ENCODE results near the gene RPL32. TPM values are rescaled to one million over a fixed set of nuclear protein-coding genes. Genes with fewer than 3 reads are reported as not detected.

Gene RPL32
- total RNA-seq, 1 experiment from 2014 or later = 1,643 TPM

DNA sequence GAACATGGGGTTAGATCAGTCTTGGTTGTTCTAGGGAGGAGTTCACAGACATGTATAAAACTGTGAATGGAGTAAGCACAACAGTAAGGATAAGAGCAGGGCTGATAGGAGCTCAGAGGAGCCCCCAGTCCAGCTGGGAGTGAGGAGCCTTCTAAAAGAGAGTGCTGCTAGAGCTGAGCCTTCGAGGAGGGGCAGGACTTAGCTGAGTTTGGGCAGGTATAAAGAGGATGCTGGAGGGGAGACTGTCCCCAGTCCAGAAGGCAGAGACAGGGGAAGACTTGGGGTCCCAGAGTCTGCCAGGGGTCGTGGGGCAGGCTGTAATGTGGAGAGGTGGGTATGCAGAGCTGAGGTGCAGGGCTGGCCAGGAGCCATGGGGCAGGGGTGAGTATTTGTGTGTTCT lies 32.8 kb downstream of the RPL32 start:
- ATAC-seq = no peak
- H3K36me3 Mint-ChIP-seq = peaks cover 11% of the 10 kb centered on the region; the same call in 1 of the 2 replicates
- ChIA-PET POLR2A (no interaction called here), CTCF (interaction anchor here (2.3 to 4.3 kb wide), 3 partner anchors 11 to 102 kb away, joined by 22 to 62 read pairs (median 47); partner anchors contain the start of gene CAND2)
- H3K27ac Mint-ChIP-seq = no peak overlapping the region
- H3K9me3 Mint-ChIP-seq = no peaks in the 10 kb centered on the region
- no peak for DNase-seq (ENCODE audit: low spot score)
- H3K4me1 Mint-ChIP-seq = peaks cover 13% of the 10 kb centered on the region
- H3K4me3 Mint-ChIP-seq = peak overlapping the region; percentile 31
- H3K27me3 Mint-ChIP-seq (ENCODE audit: low read depth) = no peaks in the 10 kb centered on the region; the same call in 1 of the 2 replicates
- TF ChIP-seq, protein P1, sequence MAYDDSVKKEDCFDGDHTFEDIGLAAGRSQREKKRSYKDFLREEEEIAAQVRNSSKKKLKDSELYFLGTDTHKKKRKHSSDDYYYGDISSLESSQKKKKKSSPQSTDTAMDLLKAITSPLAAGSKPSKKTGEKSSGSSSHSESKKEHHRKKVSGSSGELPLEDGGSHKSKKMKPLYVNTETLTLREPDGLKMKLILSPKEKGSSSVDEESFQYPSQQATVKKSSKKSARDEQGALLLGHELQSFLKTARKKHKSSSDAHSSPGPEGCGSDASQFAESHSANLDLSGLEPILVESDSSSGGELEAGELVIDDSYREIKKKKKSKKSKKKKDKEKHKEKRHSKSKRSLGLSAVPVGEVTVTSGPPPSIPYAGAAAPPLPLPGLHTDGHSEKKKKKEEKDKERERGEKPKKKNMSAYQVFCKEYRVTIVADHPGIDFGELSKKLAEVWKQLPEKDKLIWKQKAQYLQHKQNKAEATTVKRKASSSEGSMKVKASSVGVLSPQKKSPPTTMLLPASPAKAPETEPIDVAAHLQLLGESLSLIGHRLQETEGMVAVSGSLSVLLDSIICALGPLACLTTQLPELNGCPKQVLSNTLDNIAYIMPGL (CRISPR knock-in tag; IDR thresholded peaks at IDR 0.05) = no peak
- TF ChIP-seq KAT7 (CRISPR knock-in tag; IDR thresholded peaks at IDR 0.05; ENCODE audit: borderline replicate concordance) (no peak), AR (CRISPR knock-in tag; IDR thresholded peaks at IDR 0.05) (no peak), FOXP1 (CRISPR knock-in tag; IDR thresholded peaks at IDR 0.05; ENCODE audit: borderline replicate concordance) (no peak), E2F1 (CRISPR knock-in tag; IDR thresholded peaks at IDR 0.05) (no peak), TCF7 (CRISPR knock-in tag; IDR thresholded peaks at IDR 0.05; ENCODE audit: low read depth) (no peak), E2F5 (CRISPR knock-in tag; IDR thresholded peaks at IDR 0.05) (no peak), ZNF317 (CRISPR knock-in tag; IDR thresholded peaks at IDR 0.05; ENCODE audit: borderline replicate concordance, low read depth) (no peak), NR3C1 (CRISPR knock-in tag; conservative IDR thresholded peaks at IDR 0.05; ENCODE audit: low read depth) (no peak), RELA (CRISPR knock-in tag; IDR thresholded peaks at IDR 0.05; ENCODE audit: borderline replicate concordance) (no peak), SMAD3 (CRISPR knock-in tag; IDR thresholded peaks at IDR 0.05; ENCODE audit: borderline replicate concordance) (no peak)
- TF ChIP-seq, protein P2, sequence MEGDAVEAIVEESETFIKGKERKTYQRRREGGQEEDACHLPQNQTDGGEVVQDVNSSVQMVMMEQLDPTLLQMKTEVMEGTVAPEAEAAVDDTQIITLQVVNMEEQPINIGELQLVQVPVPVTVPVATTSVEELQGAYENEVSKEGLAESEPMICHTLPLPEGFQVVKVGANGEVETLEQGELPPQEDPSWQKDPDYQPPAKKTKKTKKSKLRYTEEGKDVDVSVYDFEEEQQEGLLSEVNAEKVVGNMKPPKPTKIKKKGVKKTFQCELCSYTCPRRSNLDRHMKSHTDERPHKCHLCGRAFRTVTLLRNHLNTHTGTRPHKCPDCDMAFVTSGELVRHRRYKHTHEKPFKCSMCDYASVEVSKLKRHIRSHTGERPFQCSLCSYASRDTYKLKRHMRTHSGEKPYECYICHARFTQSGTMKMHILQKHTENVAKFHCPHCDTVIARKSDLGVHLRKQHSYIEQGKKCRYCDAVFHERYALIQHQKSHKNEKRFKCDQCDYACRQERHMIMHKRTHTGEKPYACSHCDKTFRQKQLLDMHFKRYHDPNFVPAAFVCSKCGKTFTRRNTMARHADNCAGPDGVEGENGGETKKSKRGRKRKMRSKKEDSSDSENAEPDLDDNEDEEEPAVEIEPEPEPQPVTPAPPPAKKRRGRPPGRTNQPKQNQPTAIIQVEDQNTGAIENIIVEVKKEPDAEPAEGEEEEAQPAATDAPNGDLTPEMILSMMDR (IDR thresholded peaks at IDR 0.05) = no peak
- TF ChIP-seq, protein P3, sequence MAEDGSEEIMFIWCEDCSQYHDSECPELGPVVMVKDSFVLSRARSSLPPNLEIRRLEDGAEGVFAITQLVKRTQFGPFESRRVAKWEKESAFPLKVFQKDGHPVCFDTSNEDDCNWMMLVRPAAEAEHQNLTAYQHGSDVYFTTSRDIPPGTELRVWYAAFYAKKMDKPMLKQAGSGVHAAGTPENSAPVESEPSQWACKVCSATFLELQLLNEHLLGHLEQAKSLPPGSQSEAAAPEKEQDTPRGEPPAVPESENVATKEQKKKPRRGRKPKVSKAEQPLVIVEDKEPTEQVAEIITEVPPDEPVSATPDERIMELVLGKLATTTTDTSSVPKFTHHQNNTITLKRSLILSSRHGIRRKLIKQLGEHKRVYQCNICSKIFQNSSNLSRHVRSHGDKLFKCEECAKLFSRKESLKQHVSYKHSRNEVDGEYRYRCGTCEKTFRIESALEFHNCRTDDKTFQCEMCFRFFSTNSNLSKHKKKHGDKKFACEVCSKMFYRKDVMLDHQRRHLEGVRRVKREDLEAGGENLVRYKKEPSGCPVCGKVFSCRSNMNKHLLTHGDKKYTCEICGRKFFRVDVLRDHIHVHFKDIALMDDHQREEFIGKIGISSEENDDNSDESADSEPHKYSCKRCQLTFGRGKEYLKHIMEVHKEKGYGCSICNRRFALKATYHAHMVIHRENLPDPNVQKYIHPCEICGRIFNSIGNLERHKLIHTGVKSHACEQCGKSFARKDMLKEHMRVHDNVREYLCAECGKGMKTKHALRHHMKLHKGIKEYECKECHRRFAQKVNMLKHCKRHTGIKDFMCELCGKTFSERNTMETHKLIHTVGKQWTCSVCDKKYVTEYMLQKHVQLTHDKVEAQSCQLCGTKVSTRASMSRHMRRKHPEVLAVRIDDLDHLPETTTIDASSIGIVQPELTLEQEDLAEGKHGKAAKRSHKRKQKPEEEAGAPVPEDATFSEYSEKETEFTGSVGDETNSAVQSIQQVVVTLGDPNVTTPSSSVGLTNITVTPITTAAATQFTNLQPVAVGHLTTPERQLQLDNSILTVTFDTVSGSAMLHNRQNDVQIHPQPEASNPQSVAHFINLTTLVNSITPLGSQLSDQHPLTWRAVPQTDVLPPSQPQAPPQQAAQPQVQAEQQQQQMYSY (CRISPR knock-in tag; IDR thresholded peaks at IDR 0.05) = no peak
- TF ChIP-seq, protein P4, sequence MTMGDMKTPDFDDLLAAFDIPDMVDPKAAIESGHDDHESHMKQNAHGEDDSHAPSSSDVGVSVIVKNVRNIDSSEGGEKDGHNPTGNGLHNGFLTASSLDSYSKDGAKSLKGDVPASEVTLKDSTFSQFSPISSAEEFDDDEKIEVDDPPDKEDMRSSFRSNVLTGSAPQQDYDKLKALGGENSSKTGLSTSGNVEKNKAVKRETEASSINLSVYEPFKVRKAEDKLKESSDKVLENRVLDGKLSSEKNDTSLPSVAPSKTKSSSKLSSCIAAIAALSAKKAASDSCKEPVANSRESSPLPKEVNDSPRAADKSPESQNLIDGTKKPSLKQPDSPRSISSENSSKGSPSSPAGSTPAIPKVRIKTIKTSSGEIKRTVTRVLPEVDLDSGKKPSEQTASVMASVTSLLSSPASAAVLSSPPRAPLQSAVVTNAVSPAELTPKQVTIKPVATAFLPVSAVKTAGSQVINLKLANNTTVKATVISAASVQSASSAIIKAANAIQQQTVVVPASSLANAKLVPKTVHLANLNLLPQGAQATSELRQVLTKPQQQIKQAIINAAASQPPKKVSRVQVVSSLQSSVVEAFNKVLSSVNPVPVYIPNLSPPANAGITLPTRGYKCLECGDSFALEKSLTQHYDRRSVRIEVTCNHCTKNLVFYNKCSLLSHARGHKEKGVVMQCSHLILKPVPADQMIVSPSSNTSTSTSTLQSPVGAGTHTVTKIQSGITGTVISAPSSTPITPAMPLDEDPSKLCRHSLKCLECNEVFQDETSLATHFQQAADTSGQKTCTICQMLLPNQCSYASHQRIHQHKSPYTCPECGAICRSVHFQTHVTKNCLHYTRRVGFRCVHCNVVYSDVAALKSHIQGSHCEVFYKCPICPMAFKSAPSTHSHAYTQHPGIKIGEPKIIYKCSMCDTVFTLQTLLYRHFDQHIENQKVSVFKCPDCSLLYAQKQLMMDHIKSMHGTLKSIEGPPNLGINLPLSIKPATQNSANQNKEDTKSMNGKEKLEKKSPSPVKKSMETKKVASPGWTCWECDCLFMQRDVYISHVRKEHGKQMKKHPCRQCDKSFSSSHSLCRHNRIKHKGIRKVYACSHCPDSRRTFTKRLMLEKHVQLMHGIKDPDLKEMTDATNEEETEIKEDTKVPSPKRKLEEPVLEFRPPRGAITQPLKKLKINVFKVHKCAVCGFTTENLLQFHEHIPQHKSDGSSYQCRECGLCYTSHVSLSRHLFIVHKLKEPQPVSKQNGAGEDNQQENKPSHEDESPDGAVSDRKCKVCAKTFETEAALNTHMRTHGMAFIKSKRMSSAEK (CRISPR knock-in tag; IDR thresholded peaks at IDR 0.05; ENCODE audit: borderline replicate concordance) = no peak
- TF ChIP-seq, protein P5, sequence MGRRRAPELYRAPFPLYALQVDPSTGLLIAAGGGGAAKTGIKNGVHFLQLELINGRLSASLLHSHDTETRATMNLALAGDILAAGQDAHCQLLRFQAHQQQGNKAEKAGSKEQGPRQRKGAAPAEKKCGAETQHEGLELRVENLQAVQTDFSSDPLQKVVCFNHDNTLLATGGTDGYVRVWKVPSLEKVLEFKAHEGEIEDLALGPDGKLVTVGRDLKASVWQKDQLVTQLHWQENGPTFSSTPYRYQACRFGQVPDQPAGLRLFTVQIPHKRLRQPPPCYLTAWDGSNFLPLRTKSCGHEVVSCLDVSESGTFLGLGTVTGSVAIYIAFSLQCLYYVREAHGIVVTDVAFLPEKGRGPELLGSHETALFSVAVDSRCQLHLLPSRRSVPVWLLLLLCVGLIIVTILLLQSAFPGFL (CRISPR knock-in tag; IDR thresholded peaks at IDR 0.05; ENCODE audit: borderline replicate concordance) = no peak
- TF ChIP-seq, protein P6, sequence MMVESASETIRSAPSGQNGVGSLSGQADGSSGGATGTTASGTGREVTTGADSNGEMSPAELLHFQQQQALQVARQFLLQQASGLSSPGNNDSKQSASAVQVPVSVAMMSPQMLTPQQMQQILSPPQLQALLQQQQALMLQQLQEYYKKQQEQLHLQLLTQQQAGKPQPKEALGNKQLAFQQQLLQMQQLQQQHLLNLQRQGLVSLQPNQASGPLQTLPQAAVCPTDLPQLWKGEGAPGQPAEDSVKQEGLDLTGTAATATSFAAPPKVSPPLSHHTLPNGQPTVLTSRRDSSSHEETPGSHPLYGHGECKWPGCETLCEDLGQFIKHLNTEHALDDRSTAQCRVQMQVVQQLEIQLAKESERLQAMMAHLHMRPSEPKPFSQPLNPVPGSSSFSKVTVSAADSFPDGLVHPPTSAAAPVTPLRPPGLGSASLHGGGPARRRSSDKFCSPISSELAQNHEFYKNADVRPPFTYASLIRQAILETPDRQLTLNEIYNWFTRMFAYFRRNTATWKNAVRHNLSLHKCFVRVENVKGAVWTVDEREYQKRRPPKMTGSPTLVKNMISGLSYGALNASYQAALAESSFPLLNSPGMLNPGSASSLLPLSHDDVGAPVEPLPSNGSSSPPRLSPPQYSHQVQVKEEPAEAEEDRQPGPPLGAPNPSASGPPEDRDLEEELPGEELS (CRISPR knock-in tag; IDR thresholded peaks at IDR 0.05) = no peak
